Measurements from ENCODE around the gene DOK3.

- TF ChIP-seq ZBTB33 (IDR thresholded peaks at IDR 0.05; ENCODE audit: extremely low read depth, insufficient replicate concordance, low read length) (no peak), SRF (IDR thresholded peaks at IDR 0.05; ENCODE audit: low read depth) (no peak), ATF3 (IDR thresholded peaks at IDR 0.05) (no peak), FOSL1 (IDR thresholded peaks at IDR 0.05; ENCODE audit: low read depth) (no peak), EZH2 (IDR thresholded peaks at IDR 0.05) (no peak), SP1 (IDR thresholded peaks at IDR 0.05; ENCODE audit: low read depth) (no peak), ELF1 (IDR thresholded peaks at IDR 0.05; ENCODE audit: borderline replicate concordance, low read depth) (no peak), CTCF (IDR thresholded peaks at IDR 0.05 in 2 of 3, conservative IDR thresholded peaks at IDR 0.05 in 1 of 3; ENCODE audit: borderline replicate concordance in 1 of 3, insufficient read depth in 1 of 3, low read depth in 2 of 3, low read length in 2 of 3) (no peak), CEBPB (IDR thresholded peaks at IDR 0.05; ENCODE audit: low read depth) (no peak), MAX (IDR thresholded peaks at IDR 0.05) (no peak)
Measured at GRCh38 chr5:177504086-177505056, 5.3 kb downstream of the DOK3 start.
